CD4-positive, alpha-beta T cell treated with Interleukin-4 for 4 hours (primary cell): ENCODE results near the gene FAM167B.
A peak's percentile ranks its signal among the peaks of the same experiment; 100 is the strongest.

ENCODE experiments used
- DNase-seq: peaks from one replicate; pipeline ENCODE4 v3.0.0-alpha.2; 2020

Gene FAM167B

GRCh38 chr1:32246888-32247273 lies at the start of gene FAM167B:
Gene FAM167B, plus strand, starts transcription at chr1:32247222. Its CDS starts 200 bp downstream, at chr1:32247422.
- no peak for DNase-seq

- DNase-seq: no peak
Observed at GRCh38 chr1:32197837-32198236, 49.2 kb upstream of the FAM167B start.

GRCh38 chr1:32198237-32199042 lies 48.6 kb upstream of the FAM167B start:
- no peak for DNase-seq

- DNase-seq: no peak
Observed at GRCh38 chr1:32199043-32199716, 47.8 kb upstream of the FAM167B start.

GRCh38 chr1:32199717-32200072 lies 47.3 kb upstream of the FAM167B start:
- DNase-seq: no peak

- peak; percentile 52 for DNase-seq
Observed at GRCh38 chr1:32200226-32201010, 46.6 kb upstream of the FAM167B start, which contains the start of gene CCDC28B. Gene CCDC28B, plus strand, starts transcription at chr1:32200595. Its CDS starts 1,341 bp downstream, at chr1:32201936.

GRCh38 chr1:32201011-32201855 lies 45.8 kb upstream of the FAM167B start:
- DNase-seq: peak; percentile 77

GRCh38 chr1:32204943-32205361 lies 42.1 kb upstream of the FAM167B start:
- DNase-seq: no peak

- DNase-seq: peak; percentile 82
Observed at GRCh38 chr1:32205401-32206370, 41.3 kb upstream of the FAM167B start, which contains the start of gene IQCC. Gene IQCC, plus strand, starts transcription at chr1:32205671. Its CDS starts 11 bp downstream, at chr1:32205682.

- DNase-seq: no peak
Observed at GRCh38 chr1:32208469-32208868, 38.6 kb upstream of the FAM167B start.

GRCh38 chr1:32208891-32209328 lies 38.1 kb upstream of the FAM167B start, which contains the start of gene DCDC2B:
Gene DCDC2B, plus strand, starts transcription at chr1:32209089. Its CDS starts 5 bp downstream, at chr1:32209094.
- peak; percentile 28 for DNase-seq

- peak; percentile 56 for DNase-seq
Observed at GRCh38 chr1:32215629-32216480, 31.2 kb upstream of the FAM167B start.

- no peak for DNase-seq
Observed at GRCh38 chr1:32216566-32216965, 30.5 kb upstream of the FAM167B start.

GRCh38 chr1:32219022-32219421 lies 28.0 kb upstream of the FAM167B start:
- no peak for DNase-seq

- DNase-seq: no peak
Observed at GRCh38 chr1:32220746-32221580, 26.1 kb upstream of the FAM167B start.

- DNase-seq: no peak
Observed at GRCh38 chr1:32221581-32221979, 25.4 kb upstream of the FAM167B start.

GRCh38 chr1:32221980-32222755 lies 24.9 kb upstream of the FAM167B start, which contains the start of the genes EIF3I and TMEM234:
Gene EIF3I, plus strand, starts transcription at chr1:32222407. Its CDS starts 35 bp downstream, at chr1:32222442.
Gene TMEM234, minus strand, starts transcription at chr1:32222353. Its CDS starts 31 bp downstream, at chr1:32222322.
- DNase-seq: peak; percentile 92

- DNase-seq: no peak
Observed at GRCh38 chr1:32223683-32224082, 23.3 kb upstream of the FAM167B start.
